Measurements from ENCODE around the gene EBF4.
"Not testable (repeated sequence)": the region's sequence is repeated elsewhere in the genome, so short reads cannot be mapped to it uniquely, and the experiment has no call there.

The EBF4 gene

DNA sequence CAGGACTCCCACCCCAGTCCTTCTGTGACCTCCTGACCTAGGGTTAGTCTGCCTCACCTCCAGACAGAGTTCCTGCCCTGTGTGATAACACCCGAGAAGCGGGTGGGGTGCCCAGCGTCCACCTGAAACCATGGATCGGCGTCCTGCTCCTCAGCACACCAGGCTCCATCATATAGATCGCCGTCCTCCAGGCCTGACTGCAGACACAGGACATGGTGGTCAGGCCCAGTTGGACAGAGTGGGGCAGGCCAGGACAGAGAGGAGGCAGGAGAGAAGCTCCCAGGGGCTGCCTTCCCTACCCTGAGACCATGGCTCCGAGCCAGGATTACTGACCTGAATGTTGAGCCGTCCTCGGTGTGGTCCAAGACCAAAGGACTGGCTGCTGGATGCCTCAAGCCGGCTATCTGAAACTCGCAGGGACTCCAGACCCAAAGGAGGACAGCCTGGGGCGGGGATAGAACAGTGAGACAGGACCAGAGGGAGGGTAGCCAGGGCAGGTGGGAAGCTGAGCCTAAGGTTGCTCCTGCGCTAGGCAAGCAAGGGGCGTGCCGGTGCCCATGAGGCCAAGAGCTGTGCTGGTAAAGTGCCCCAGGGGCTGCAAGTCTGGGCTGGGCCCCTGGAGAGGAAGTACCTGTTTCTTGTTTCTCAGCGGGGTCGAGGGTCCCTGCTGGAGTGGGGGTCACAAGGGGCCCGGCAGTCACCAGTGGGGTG, 105.7 kb downstream of the EBF4 start:
- DNase-seq: no peak

DNA sequence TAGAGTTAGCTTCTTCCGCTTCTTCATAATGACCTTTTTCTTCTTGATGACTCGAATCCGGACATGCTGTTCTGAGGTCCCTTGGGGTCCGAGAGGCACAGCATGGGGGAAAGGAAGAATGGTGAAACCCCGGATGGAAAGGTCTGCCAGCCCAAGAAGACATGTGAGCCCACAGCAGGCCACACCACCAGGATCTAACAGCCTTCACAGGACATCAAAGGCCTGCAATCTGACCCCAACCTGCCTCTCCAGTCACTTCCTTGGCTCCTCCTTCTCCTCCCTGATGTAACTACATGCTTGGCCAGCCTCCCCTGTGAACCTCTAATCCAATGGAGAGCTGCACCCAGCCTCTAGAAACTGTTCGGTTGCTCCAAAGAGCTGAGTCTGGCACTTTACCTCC, 106.2 kb downstream of the EBF4 start:
- DNase-seq: no peak

DNA sequence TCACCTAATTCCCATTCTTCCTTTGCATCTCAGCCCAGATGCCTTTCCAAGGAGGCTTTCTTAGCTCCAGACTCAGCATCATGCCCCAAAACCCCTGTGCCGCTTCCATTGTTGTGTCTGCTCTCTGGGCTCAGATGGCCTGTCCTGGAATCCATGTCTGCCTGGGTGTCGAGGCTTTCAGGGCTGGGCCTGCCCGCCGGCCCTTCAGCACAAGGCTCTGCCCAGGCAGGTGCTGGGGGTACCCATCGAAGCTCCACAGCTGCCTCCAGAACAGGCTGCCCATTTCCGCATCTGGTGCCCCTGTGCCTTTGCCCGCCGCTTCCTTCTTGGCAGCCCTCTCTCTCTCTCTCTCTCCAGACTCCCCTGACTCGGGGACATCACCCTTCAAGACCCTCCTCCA, 106.7 kb downstream of the EBF4 start:
- no peak for DNase-seq

DNA sequence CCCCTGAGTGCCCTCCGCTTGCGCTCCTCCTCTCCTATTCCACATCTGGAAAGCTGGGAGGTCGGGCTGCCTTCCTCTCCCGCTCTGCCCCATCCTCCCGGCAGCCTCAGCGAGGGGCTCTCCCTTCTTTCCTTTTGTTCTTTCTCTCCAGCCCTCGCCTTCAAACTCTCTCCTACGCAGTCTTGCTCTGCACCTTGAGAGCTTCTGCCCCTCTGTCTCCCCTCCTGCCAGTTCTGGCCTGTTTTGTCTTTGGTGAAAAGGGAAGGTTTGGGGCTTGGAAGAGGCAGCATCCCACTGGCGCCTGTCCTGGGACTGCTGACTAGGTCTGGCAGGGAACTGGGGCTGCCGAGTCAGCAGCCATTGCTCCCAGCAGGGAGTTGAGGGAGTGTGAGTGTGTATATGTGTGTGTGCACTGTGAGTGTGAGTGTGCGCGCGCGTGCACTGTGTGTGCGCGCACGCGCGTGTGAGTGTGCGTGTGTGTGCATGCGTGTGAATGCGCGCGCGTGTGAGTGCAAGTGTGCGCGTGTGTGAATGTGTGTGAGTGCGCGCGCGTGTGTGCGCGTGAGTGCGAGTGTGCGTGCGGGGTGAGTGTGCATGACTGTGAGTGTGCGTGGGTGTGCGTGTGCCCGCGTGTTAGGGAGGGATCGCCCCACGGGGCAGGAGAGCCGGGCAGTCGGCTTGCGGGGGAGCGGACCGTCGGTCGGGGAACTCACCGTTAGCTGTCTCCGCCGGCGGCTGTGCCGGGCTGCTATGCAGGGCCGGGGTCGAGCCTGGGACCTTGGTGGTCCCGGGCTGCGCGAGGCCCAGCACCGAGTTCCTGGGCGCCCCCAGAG, 107.3 kb downstream of the EBF4 start:
- DNase-seq: peak; percentile 24

DNA sequence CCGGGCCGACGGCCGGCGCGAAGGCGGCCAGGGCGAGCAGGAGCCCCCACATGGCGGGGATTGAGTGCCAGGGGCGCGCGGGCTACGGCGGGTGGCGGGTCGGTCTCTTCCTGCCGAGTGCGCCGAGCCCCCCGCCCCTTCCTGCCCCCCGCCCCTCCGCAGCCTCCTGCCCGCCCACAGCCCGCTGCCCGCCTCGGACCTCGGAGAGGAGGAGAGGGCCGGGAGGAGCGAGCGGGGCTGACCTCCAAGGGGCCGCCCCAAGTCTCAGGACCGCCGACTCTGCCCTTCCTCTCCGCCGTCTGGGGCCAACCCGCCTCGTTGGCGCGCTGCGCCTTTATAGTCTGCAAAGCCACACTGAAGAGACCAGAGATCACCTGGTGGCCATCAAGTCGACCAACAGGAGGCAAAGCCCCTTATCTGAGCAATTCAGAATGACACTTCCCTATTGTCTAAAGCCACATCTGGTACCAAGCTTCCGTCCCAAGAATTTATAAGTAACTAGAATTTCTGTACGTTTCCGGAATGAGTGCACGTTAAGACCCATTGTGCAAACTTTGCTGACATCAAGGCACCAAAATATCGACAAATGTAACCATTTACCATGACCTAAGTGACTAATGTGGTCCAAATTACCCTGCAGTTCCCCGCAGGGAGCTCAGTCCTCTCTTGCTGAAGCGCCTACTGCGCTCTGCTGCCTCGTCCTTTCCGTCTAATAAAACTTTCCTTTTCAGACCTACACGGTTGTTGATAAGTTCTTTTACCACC, 108.1 kb downstream of the EBF4 start, which contains the start of gene CPXM1:
Gene CPXM1 (minus strand): TSS at position 107 of the 765 bp plus-strand sequence. CDS start 55 bp downstream, at position 52.
- peak; percentile 48 for DNase-seq

DNA sequence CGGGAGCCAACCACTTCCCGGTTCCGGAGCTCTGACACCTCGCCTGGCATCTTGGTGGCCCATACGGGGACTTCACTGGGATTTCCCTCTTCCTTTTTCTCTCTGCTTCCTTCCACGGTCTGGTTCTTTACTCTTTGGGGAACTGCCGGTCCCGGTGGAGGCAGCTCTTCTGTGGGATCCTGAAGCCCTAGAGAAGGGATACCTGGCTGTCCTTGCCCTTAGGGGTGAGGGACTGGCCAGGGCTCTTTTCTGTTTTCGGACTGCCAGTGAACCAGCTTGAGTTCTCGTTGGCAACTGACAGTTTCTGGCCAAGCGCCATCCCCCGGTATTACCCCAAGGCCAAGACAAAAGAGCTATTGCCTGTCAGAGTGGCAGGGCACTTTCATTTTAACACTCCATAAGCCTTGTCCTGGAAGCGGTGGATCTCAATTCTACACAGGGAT, 108.7 kb downstream of the EBF4 start:
- no peak for DNase-seq

DNA sequence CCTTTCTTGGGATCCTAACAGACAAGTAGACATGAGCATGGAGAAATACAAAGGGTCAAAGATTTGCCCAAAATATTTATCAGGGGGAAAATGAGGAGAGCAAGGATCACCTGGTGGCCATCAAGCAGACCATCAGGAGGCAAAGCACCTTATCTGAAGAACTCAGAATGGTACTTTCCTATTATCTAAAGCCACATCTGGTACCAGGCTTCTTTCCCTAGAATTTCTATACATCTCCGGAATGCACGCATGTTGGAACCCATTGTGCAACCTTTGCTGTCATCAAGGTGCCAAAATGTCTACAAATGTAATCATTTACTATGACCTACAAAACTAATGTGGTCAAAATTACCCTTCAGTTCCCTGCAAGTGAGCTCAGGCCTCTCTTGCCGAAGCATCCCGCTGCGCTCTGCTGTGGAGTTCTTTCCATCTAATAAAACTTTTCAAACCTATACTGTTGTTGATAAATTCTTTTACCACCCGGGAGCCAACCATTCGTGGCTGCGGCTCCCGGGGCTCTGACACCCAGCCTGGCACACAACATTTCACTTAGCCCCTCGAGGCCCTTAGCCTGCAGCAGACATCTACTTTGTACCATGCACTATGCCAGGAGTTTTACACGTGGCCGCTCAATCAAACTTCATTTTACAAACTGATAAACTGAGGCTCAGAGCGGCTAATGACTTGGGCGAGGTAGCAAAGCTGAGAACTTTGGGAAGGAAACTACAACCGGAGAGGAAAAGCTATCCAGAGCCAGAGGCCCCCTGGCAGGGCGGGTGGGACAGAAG, 111.7 kb downstream of the EBF4 start:
- DNase-seq: no peak

DNA sequence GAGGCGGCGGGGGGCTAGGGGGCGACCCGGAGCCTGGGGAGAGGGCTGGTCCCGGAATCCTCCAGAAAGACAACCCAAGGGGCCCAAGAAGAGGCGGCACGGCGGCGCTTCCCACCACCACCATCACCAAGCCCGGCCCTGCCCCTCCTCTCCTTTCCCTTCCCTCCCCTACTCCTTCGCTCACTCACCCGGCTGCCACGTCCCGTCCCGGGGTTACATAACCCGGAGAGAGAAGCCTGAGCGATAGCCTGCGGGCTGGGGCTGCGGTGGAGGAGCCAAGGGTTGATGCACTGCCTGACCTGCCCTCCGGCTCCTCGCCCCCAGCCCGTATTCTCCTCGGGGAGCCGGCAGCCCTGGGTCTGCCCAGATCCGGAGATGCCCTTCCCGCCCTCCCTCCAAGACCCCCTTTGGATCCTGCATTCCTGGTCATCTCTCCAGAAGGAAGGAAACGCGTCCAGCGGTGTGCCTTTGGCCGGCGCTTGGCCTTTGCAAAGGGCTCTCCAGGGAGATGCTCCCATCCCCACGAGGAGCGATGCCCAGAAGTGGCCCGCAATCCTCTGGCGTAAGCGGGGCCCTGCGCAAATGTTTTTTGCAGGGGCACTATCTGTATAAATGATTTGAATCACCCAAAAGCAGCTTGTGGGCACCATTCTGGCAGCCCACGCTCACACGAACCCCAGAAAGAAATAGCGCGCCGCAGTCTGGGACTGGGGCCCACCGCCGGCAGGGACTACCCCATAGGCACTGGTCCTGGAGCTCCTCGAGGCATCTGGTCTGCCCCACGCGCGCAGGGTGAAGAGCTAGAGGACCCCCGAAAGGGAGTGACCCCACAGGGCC, 112.5 kb downstream of the EBF4 start:
- no peak for DNase-seq

DNA sequence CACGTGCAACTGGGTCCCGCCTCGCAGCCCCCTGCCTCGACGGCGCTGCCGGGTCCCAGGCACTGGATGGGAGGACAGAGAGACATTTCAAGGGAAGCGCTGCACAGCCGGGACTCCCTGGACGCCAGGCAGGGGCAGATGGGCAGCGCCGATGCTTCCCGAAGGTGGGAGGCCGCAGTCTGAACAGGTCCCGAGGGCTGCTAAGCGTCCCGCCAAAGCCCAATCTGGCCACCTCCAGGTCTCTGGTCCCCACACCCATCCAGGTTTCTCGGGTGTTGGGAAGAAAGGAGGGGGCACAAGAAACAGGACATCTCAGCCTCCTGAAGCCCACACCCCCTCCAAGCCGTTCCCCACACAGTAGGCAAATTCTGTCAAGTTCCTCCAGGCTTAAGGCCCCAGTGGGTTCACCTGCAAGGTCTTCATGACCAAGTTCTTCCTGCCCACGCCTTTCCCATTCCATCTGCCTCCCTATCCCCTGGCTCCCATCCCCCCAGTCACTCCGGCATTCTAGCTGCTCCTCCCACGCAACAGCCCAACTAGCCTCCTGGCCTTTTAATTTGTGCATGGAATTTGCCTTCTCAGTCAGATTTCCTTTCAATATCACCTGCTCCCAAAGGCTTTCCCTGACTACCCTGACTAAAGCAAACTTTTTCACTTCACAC, 113.2 kb downstream of the EBF4 start:
- no peak for DNase-seq

DNA sequence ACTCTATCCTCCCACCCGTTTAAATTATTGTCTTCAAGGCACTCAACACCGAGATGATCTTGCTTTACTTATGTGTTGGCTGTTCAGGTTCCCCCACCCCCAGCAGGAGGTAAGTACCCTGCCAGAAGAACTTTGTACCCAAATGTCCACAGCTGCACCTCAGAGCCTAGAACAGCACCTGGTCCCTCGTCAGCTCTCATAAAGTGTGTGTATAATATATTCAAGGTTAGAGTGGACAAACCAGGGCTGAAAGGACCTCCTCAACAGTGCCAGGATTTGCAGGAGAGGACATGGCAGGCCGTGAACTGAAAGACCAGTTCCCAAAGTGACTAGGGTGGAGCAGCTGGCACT, 113.7 kb downstream of the EBF4 start:
- no peak for DNase-seq

DNA sequence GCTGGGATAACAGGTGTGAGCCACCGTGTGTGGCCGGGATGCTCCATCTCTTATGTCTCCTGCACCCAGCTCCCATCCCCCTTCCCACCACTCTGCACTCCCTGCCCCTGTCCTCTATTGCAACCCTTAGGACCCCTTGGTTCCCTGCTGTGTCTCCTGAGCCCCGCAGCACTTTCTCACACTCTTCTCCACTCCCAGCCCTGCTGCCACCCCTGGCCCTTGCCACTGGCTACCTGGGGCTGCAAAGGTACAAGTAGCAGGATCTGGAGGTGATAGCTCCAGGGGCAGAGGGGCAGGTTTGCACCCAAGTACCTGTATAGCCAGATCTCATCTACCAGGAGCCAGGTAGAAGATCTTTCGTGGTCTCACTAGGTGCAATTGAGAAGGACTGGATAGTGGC, 114.4 kb downstream of the EBF4 start:
- no peak for DNase-seq

DNA sequence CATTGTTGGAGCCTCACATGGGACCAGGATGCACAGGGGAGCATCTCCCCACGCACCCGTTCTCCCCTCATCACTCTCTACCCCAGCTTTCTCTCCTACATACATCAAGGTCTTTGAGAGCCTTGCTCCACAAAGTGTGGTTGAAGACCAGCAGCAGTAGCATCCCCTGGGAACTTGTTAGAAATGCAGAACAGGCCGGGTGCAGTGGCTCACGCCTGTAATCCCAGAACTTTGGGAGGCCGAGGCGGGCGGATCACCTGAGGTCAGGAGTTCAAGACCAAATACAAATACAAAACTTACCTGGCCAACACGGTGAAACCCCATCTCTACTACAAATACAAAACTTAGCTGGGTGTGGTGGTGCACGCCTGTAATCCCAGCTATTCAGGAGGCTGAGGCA, 115.3 kb downstream of the EBF4 start:
- not testable (repeated sequence) for DNase-seq

DNA sequence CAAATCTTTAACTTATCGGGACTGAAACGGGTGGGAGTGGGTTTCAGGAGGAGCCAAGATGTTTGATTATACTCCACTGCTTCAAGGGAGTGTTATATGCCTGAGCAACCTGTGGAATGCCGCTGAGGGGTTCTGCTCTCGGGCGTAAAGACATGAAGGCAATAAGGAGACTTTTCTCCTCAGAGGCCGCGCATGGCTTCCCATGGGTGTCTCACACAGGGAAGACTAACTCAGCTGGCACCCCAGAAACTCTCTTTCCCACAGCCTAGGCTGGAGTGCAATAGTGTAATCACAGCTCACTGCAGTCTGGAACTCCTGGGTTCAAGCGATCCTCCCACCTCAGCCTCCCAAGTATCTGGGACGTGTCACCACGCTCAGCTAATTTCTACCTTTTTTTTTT, 117.1 kb downstream of the EBF4 start:
- DNase-seq: no peak
